Right ventricle myocardium superior (tissue), 1 donor: Measurements from ENCODE around the gene GJB6. TPM values are rescaled to one million over a fixed set of nuclear protein-coding genes. Genes with fewer than 3 reads are reported as not detected.

Source experiments
- ATAC-seq: fragments of 200-7000 bp; cut with Tn5 transposase; one replicate; pipeline ENCODE4 v1.9.1; 2020; ENCODE audit warnings: mild to moderate bottlenecking; ENCODE audit not compliant: poor library complexity
- DNase-seq: peaks from one replicate; pipeline ENCODE4 v3.0.0-alpha.2; 2020
- intact Hi-C: fragments of 100-400 bp; cut with DNase I; formaldehyde crosslinking; loops from one replicate; pipeline ENCODE4 v1.11.2; 2022
- total RNA-seq: library from RNA; stranded (reverse); fragmentation: NEBNext Ultra II Directional; extraction: Animal tissue kit (Norgen Biotek cat#: 25700); gene quantifications from one replicate; pipeline ENCODE4 v1.2.1, GENCODE V29; 2021
- donor health status: DM: no; HTN: yes; CAD: no; lungs with severe emphysema.

The GJB6 gene
- total RNA-seq, 1 donor from 2014 or later: not detected

GRCh38 chr13:20192158-20192835, 39.8 kb downstream of the GJB6 start:
- intact Hi-C loops: no loop called here
- ATAC-seq (peak; percentile 52), DNase-seq (no peak)

GRCh38 chr13:20191311-20192157, 40.6 kb downstream of the GJB6 start:
- ATAC-seq: peak; percentile 23
- intact Hi-C loops: no loop called here

GRCh38 chr13:20190481-20191310, 41.4 kb downstream of the GJB6 start:
- ATAC-seq (no peak), DNase-seq (no peak)
- intact Hi-C loops: no loop called here

More at GRCh38 chr13:20191311-20192157, 40.6 kb downstream of the GJB6 start:
- DNase-seq: no peak

- DNase-seq (no peak), ATAC-seq (no peak)
- intact Hi-C loops: no loop called here
These were observed 42.0 kb downstream of the GJB6 start for GRCh38 chr13:20190076-20190475.

- ATAC-seq: no peak
- peak; percentile 52 for DNase-seq
- intact Hi-C loops: no loop called here
These were observed 43.2 kb downstream of the GJB6 start for GRCh38 chr13:20188667-20189553.

- intact Hi-C loops: no loop called here
- DNase-seq (no peak), ATAC-seq (no peak)
These were observed 45.3 kb downstream of the GJB6 start for GRCh38 chr13:20186771-20187170.

GRCh38 chr13:20185366-20186056, 46.6 kb downstream of the GJB6 start:
- ATAC-seq (no peak), DNase-seq (no peak)
- intact Hi-C loops: no loop called here

- DNase-seq (no peak), ATAC-seq (peak; percentile 90)
- intact Hi-C loops: loop anchor here (5.0 kb wide), 1 partner anchor 740 kb away; no protein-coding TSS in a partner anchor
These were observed 49.8 kb downstream of the GJB6 start for GRCh38 chr13:20182231-20182846.

GRCh38 chr13:20181188-20181587, 50.9 kb downstream of the GJB6 start:
- ATAC-seq: peak; percentile 42
- intact Hi-C loops: loop anchor here (5.0 kb wide), 1 partner anchor 741 kb away; no protein-coding TSS in a partner anchor
- no peak for DNase-seq

GRCh38 chr13:20178156-20178555, 54.0 kb downstream of the GJB6 start:
- intact Hi-C loops: no loop called here
- DNase-seq (no peak), ATAC-seq (no peak)

GRCh38 chr13:20177049-20177831, 54.9 kb downstream of the GJB6 start:
- ATAC-seq: peak; percentile 8
- no peak for DNase-seq

GRCh38 chr13:20175907-20176652, 56.0 kb downstream of the GJB6 start:
- ATAC-seq (no peak), DNase-seq (no peak)
- intact Hi-C loops: no loop called here

More at GRCh38 chr13:20177049-20177831, 54.9 kb downstream of the GJB6 start:
- intact Hi-C loops: no loop called here

- DNase-seq (no peak), ATAC-seq (no peak)
- intact Hi-C loops: no loop called here
These were observed 56.7 kb downstream of the GJB6 start for GRCh38 chr13:20175406-20175794.

- intact Hi-C loops: no loop called here
- DNase-seq (peak; percentile 75), ATAC-seq (peak; percentile 62)
These were observed 57.3 kb downstream of the GJB6 start for GRCh38 chr13:20174656-20175405.

GRCh38 chr13:20173116-20173746, 58.9 kb downstream of the GJB6 start:
- intact Hi-C loops: no loop called here
- DNase-seq: no peak
- ATAC-seq: no peak
